ENCODE results near the gene BRD3OS. TPM values are rescaled to one million over a fixed set of nuclear protein-coding genes. Genes with fewer than 3 reads are reported as not detected.

Gene BRD3OS
- total and polyA plus RNA-seq, 2 donors (not counting 1 experiment from before 2014, with no cell fraction given) = 12.0 to 25.3 TPM

GRCh38 chr9:134061688-134062371, 36.5 kb downstream of the BRD3OS start:
- ATAC-seq (ENCODE audit: low read depth) (no peak), DNase-seq (no peak)
- Histone ChIP-seq H3K4me2 (replicated peaks; ENCODE audit: low read depth, low read length, poor library complexity, severe bottlenecking) (peak overlapping the region; percentile 24), H2AFZ (ENCODE audit: insufficient read depth, low read depth, low read length, poor library complexity, severe bottlenecking) (no peak overlapping the region), H3K27ac (ENCODE audit: low read length in 2 of 2) (no peak overlapping the region), H3K36me3 (replicated peaks in 1 of 2; ENCODE audit: control extremely low read depth in 1 of 2, control insufficient read depth in 1 of 2, extremely low read depth in 1 of 2, insufficient read depth in 2 of 2, low read length in 1 of 2) (peaks cover 0 to 9% of the 10 kb centered on the region in 2 experiments), H3K79me2 (ENCODE audit: control insufficient read depth, insufficient read depth, low read length) (peaks cover 97% of the 10 kb centered on the region), H4K20me1 (ENCODE audit: control insufficient read depth, insufficient read depth, low read length, poor library complexity, severe bottlenecking) (peaks cover 98% of the 10 kb centered on the region), H3K4me1 (ENCODE audit: control insufficient read depth in 2 of 2, insufficient read depth in 2 of 2, low read length in 2 of 2) (peaks cover 54 to 65% of the 10 kb centered on the region in 2 donors), H3K4me3 (ENCODE audit: control extremely low read depth in 1 of 5, extremely low read depth in 1 of 5, insufficient read depth in 1 of 5, low read depth in 2 of 5, low read length in 4 of 5) (no peak overlapping the region), H3K9me3 (ENCODE audit: control extremely low read depth in 1 of 3, control insufficient read depth in 2 of 3, insufficient read depth in 1 of 3, low read length in 2 of 3) (no peaks in the 10 kb centered on the region), H3K9ac (ENCODE audit: low read length) (no peak overlapping the region), H3K27me3 (replicated peaks in 1 of 4; ENCODE audit: control extremely low read depth in 1 of 4, control insufficient read depth in 3 of 4, insufficient read depth in 4 of 4, low read length in 3 of 4) (no peaks in the 10 kb centered on the region)
- Mint-ChIP-seq H3K4me3 (no peak overlapping the region), H3K9me3 (ENCODE audit: insufficient read depth) (no peaks in the 10 kb centered on the region), H3K4me1 (peaks cover 78% of the 10 kb centered on the region), H3K27me3 (no peaks in the 10 kb centered on the region), H3K27ac (no peak overlapping the region)
- ChIA-PET POLR2A (no interaction called here), CTCF (interaction anchor here (1.0 kb wide), 1 partner anchor 67 kb away, joined by 3 read pairs; no protein-coding TSS in a partner anchor)
- intact Hi-C loops (cut with micrococcal nuclease) = loop anchor here (2.0 to 10.0 kb wide), 4 partner anchors 37 to 383 kb away; partner anchors contain the start of genes BRD3OS and RXRA
- TF ChIP-seq EZH2 (IDR thresholded peaks at IDR 0.05; ENCODE audit: borderline replicate concordance, insufficient read depth, low read depth, low read length, poor library complexity, severe bottlenecking) = no peak
- no peak for TF ChIP-seq CTCF (IDR thresholded peaks at IDR 0.05)
- WGBS (ENCODE audit: insufficient coverage) = 62% methylated on average over 21 of the region's 22 CpGs

GRCh38 chr9:134062461-134063087, 37.3 kb downstream of the BRD3OS start:
- peaks cover 55 to 68% of the 10 kb centered on the region in 2 donors for H3K4me1 ChIP-seq (ENCODE audit: control insufficient read depth in 2 of 2, insufficient read depth in 2 of 2, low read length in 2 of 2)
- 75% methylated on average over 20 of the region's 22 CpGs for WGBS (ENCODE audit: insufficient coverage)
- Mint-ChIP-seq H3K4me3 (no peak overlapping the region), H3K27ac (no peak overlapping the region), H3K4me1 (peaks cover 73% of the 10 kb centered on the region), H3K27me3 (no peaks in the 10 kb centered on the region), H3K9me3 (ENCODE audit: insufficient read depth) (no peaks in the 10 kb centered on the region)
- POLR2A ChIA-PET = no interaction called here
- H3K4me2 ChIP-seq (replicated peaks; ENCODE audit: low read depth, low read length, poor library complexity, severe bottlenecking) = peak overlapping the region; percentile 24
- TF ChIP-seq CTCF (IDR thresholded peaks at IDR 0.05) = no peak
- TF ChIP-seq EZH2 (IDR thresholded peaks at IDR 0.05; ENCODE audit: borderline replicate concordance, insufficient read depth, low read depth, low read length, poor library complexity, severe bottlenecking) = no peak
- no peak for DNase-seq
- ATAC-seq (ENCODE audit: low read depth) = no peak
- intact Hi-C loops (cut with micrococcal nuclease) = loop anchor here (10.0 kb wide), 3 partner anchors 118 to 382 kb away; partner anchors contain the start of gene RXRA
- H3K79me2 ChIP-seq (ENCODE audit: control insufficient read depth, insufficient read depth, low read length) = peaks cover 92% of the 10 kb centered on the region
- no peaks in the 10 kb centered on the region for H3K9me3 ChIP-seq (ENCODE audit: control extremely low read depth in 1 of 3, control insufficient read depth in 2 of 3, insufficient read depth in 1 of 3, low read length in 2 of 3)
- peaks cover 0 to 9% of the 10 kb centered on the region in 2 experiments for H3K36me3 ChIP-seq (replicated peaks in 1 of 2; ENCODE audit: control extremely low read depth in 1 of 2, control insufficient read depth in 1 of 2, extremely low read depth in 1 of 2, insufficient read depth in 2 of 2, low read length in 1 of 2)
- H3K27ac ChIP-seq (ENCODE audit: low read length in 2 of 2) = no peak overlapping the region
- H2AFZ ChIP-seq (ENCODE audit: insufficient read depth, low read depth, low read length, poor library complexity, severe bottlenecking) = no peak overlapping the region
- H4K20me1 ChIP-seq (ENCODE audit: control insufficient read depth, insufficient read depth, low read length, poor library complexity, severe bottlenecking) = peaks cover 93% of the 10 kb centered on the region
- no peak overlapping the region for H3K9ac ChIP-seq (ENCODE audit: low read length)
- H3K27me3 ChIP-seq (replicated peaks in 1 of 4; ENCODE audit: control extremely low read depth in 1 of 4, control insufficient read depth in 3 of 4, insufficient read depth in 4 of 4, low read length in 3 of 4) = no peaks in the 10 kb centered on the region
- CTCF ChIA-PET = no interaction called here
- no peak overlapping the region for H3K4me3 ChIP-seq (ENCODE audit: control extremely low read depth in 1 of 5, extremely low read depth in 1 of 5, insufficient read depth in 1 of 5, low read depth in 2 of 5, low read length in 4 of 5)
